GM13976 (cell line): Measurements from ENCODE around the gene ADAMTS14.

Experiments
- DNase-seq: peaks from one replicate; pipeline ENCODE4 v3.0.0; 2012; ENCODE audit warnings: low spot score
- CTCF ChIP-seq: IDR thresholded peaks from 2 replicates; pipeline ENCODE4 v1.5.1; 2012; ENCODE audit warnings: borderline replicate concordance, mild to moderate bottlenecking; ENCODE audit not compliant: insufficient read depth; ENCODE audit errors: extremely low read depth, missing control alignments, control extremely low read depth
- in situ Hi-C: fragments of 300-500 bp; cut with MboI; formaldehyde crosslinking; loops from one replicate; pipeline ENCODE4 v1.12.0; 2022; ENCODE audit warnings: low sequenced_read_pairs, mixed read lengths, inconsistent platforms; ENCODE audit not compliant: unreplicated experiment

The ADAMTS14 gene

DNA sequence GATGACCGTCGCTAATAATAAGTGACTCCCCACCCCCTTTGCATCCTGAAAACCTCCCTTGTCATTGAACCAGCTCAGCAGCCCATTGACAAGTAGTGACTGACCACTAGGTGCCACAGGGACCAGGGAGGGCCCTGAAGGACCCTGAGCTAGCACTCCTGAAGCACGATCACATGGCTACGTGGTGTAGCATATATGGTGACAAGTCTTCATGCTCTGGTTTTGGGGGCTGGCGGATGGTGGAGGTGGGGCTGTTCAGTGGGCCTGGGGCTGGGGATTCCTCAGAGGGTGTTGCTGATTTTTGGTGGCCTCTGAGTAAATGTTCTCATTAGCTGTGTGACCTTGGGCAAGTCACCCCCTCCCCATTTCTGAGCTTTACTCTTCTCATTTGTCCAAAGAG is 4.7 kb downstream of the ADAMTS14 start:
- no peak for TF ChIP-seq CTCF
- no peak for DNase-seq
- in situ Hi-C loops = no loop called here

- in situ Hi-C loops = no loop called here
- no peak for TF ChIP-seq CTCF
- no peak for DNase-seq
Measured at GRCh38 chr10:70677620-70678249, 5.4 kb downstream of the ADAMTS14 start.

DNA sequence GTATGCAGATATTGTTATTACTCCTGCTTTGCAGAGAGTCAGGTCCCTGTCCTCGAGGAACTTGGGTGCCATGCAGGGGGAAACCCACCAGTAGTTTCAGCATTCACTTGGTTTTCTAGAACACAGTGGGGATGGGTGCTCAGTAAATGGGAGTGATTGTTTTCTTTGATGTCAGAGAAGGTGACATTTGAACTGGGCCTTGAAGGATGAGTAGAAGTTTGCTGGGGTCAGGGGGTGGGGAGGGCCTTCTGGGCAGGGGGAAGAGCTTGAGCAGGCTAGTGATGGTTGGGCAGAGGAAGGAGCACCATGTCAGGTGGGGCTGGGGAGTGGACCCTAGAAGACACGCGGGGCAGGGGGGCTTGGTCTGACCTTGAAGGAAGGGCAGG is 5.9 kb downstream of the ADAMTS14 start:
- in situ Hi-C loops = no loop called here
- no peak for TF ChIP-seq CTCF
- DNase-seq = no peak

GRCh38 chr10:70678757-70679489 is 6.6 kb downstream of the ADAMTS14 start:
- in situ Hi-C loops = no loop called here
- DNase-seq = no peak
- TF ChIP-seq CTCF = no peak

DNA sequence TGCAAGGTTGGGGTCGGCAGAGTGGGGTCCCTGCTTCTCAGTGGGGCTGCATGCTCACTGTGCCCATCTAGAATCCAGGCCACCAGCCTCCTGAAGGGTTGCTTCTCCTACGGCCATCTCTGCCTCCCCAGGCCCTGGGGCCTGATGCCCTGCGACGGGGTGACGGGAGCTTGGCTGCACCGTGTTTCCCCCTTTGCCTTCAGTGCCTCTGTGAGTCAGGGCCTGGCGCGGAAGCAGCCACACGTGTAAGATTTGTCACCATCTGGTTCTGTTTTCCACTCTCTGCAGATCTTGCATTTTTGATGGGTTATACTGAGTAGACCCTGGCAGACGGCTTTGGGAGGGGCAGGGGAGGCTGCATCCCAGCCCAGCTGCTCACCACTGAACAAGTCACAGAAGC is 7.2 kb downstream of the ADAMTS14 start:
- TF ChIP-seq CTCF = no peak
- DNase-seq = no peak
- in situ Hi-C loops = no loop called here

DNA sequence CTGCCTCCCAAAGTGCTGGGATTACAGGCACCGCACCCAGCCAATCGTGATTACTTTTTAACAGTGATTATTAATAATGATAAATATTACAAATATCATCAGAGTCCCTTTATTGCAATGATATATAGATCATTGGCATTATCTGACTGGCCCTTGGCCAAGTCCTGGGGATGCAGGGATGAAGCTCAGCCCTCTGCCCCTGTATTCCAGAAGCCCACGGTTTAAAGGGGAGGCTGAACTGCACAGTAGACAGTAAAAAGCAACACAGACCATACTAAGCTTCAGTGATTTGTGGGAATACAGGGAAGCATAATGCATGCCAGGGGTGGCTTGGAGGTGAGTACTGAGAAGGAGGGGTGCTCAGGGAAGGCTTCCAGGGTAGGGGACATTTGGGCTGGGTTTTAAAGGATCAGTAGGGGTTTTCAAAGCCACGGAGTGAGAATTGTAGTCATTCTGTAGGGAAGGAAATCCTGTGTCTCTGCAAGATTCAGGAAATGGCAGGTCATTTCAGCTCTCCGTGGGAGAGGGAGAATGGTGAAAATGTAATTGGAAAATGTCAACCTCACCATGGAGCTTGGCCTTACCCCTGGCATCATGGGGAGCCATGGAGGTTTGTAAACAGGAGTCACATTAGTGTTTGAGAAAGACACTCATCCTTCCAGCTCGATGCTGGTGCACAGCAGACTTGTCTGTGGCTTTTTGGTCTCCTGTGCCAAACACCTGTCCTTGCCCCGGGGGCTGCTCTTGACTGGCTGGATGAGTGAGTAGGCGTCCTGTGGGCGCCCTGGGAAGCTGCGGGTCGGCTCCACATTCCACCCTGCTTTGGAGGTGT is 8.8 kb downstream of the ADAMTS14 start:
- no peak for TF ChIP-seq CTCF
- DNase-seq = no peak
- in situ Hi-C loops = no loop called here
